HG02884 (cell line): ENCODE measurements around the gene HSD17B1.
"Not testable (repeated sequence)": the region's sequence is repeated elsewhere in the genome, so short reads cannot be mapped to it uniquely, and the experiment has no call there.

Source experiments
- ATAC-seq: cut with Tn5 transposase; IDR thresholded peaks from one replicate; pipeline ENCODE4 v1.9.1; 2021; ENCODE audit warnings: mild to moderate bottlenecking, moderate library complexity; ENCODE audit not compliant: unreplicated experiment

HSD17B1 gene

DNA sequence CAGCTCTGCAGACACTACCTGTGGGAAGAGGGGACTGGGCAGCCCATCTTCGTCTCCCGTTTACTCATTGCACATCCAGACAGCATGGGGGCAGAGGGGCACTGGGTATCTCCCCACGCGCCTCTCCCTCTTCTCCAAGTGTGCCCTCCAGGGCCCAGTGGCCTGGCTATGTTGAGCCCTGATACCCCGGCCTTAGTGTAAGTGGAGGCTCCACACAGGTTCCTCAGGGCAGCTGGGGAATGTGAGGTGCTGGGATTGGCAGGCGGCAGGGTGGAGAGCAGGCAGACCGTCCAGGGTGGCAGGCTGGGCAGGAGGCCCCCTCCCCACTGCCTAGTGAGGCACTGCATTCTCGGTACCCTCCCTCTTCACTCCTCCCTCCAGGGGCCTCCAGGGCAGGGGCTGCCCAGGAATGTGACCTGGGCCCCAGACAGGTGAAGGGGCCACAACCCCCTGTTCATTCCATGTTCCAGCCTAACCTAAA is 29.9 kb upstream of the HSD17B1 start:
- no peak for ATAC-seq

GRCh38 chr17:42525221-42525620 is 27.5 kb upstream of the HSD17B1 start:
- ATAC-seq: no peak

DNA sequence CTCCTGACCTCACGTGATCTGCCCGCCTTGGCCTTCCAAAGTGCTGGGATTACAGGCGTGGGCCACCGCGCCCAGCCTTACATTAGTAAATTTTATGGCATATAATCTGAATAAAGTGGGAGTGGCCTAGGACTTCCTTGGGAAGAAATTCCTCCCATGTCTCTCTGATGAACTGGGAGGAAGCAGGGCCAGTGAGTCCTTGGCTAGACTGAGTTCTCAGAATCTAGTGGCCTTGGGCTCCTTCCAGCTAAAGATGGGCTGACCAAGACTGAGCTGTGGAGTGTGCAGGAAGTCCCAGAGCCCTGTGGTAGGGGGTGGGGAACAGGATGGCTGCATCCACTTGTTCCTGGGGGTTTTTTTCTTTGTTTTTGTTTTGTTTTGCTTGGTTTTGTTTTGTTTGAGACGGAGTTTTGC is 26.7 kb upstream of the HSD17B1 start:
- ATAC-seq: no peak

GRCh38 chr17:42527932-42528331 is 24.8 kb upstream of the HSD17B1 start:
- ATAC-seq: no peak

- ATAC-seq: no peak
These were observed 23.7 kb upstream of the HSD17B1 start for GRCh38 chr17:42529061-42529460.

- no peak for ATAC-seq
These were observed 21.7 kb upstream of the HSD17B1 start for GRCh38 chr17:42530952-42531454.

DNA sequence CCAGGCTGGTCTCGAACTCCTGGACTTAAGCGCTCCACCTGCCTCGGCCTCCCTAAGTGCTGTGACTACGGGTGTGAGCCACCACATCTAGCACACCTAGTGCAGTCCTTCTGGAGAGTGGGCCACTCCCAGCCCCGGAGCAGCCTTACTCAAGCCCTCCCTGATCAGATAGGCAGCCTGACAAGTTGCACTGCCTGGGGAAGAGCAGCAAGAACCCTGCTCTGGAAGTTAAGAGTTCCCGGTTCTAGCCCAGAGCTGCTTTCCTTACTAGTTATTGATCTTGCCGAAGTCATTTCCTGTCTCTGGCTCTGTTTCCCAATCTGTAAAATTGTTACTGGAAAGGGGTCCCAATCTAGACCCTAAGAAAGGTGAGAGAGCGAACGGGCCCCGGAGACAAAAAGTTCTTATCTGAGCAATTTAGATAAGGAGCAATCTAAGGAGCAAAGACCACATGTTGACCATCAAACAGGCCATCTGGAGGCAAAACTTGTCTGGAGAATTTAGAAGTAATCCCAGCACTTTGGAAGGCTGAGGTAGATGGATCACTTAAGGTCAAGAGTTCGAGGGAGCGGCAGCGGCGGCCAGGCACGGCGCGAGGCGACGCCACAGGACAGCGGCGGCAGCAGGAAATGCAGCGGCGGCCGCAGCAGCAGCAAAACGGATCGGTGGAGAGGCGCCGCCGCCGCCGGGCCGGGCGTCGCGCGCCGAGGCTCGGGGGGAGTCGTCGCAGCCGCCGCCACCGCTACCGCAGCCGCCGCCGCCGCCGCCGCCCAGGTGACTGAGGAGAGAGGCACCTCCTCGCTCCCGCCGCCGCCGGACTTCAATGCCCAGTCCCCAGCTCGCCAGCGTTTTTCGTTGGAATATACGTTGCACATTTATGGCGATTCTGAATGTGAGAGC is 21.0 kb upstream of the HSD17B1 start:
- ATAC-seq: no peak

DNA sequence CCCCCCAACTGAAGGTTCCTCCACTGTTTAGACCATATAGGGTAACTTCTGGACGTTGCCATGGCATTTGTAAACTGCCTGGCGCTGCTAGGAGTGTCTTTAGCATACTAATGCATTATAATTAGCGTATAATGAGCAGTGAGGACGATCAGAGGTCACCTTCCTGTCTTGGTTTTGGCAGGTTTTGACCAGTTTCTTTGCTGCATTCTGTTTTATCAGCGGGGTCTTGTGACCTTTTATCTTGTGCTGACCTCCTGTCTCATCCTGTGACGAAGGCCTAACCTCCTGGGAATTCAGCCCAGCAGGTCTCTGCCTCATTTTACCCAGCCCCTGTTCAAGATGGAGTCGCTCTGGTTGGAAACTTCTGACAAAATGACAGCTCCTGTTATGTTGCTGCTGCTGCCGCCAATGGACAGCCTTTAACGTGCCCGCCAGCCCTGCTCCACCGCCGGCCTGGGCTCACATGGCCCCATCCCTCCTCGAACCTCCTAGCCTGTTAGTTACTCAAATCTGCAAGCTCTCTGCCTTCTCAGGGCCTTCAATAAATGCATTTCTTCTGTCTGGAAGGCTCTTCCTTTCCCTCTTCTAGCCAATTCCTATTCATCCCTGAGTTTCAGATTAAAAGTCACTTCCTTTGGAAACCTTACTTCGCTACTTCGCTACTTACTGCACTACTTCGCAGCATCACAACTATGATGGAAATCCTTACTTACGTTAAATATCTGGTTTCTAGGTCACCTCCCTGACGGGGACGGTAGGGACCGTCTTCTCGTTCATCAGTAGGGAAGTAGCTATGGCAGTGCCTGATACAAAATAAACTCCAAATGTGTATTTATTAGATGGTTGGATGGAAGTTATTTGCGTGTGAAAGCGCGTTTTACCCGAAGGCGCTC is 17.3 kb upstream of the HSD17B1 start:
- no peak for ATAC-seq

DNA sequence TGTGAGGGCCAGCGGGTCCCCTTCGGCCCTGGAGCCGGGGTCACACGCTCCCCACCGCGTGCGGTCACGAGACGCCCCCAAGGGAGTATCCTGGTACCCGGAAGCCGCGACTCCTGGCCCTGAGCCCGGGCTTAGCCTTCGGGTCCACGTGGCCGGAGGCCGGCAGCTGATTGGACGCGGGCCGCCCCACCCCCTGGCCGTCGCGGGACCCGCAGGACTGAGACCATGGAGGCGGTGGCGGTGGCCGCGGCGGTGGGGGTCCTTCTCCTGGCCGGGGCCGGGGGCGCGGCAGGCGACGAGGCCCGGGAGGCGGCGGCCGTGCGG is 16.7 kb upstream of the HSD17B1 start, which contains the start of gene NAGLU:
NAGLU (plus strand) TSS at position 194 of the 324 bp plus-strand sequence; CDS start at position 226, 32 bp downstream.
- ATAC-seq: peak; percentile 85

GRCh38 chr17:42536372-42537155 is 16.2 kb upstream of the HSD17B1 start:
- peak; percentile 57 for ATAC-seq

DNA sequence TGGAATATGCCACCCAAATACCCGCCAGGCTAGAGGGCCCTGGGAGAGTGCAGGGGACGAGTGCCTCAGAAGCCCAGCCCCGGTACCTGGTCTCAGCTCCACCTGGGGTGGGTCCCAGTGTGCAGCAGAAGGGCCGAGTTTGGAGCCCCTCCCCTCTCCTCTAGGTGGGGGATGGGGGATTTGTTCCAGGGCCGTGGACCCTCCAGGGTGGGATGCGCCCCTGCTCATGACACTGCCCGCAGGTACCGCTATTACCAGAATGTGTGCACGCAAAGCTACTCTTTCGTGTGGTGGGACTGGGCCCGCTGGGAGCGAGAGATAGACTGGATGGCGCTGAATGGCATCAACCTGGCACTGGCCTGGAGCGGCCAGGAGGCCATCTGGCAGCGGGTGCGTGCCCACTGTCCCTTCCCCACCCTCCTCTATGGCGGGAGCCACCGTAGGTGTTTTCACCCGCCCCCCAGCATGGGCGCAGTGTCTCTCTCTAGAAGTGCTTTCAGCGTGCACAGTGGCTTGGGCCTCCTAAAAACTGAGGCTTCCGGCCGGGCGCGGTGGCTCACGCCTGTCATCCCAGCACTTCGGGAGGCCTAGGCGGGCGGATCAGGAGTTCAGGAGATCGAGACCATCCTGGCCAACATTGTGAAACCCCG is 15.4 kb upstream of the HSD17B1 start:
- no peak for ATAC-seq

DNA sequence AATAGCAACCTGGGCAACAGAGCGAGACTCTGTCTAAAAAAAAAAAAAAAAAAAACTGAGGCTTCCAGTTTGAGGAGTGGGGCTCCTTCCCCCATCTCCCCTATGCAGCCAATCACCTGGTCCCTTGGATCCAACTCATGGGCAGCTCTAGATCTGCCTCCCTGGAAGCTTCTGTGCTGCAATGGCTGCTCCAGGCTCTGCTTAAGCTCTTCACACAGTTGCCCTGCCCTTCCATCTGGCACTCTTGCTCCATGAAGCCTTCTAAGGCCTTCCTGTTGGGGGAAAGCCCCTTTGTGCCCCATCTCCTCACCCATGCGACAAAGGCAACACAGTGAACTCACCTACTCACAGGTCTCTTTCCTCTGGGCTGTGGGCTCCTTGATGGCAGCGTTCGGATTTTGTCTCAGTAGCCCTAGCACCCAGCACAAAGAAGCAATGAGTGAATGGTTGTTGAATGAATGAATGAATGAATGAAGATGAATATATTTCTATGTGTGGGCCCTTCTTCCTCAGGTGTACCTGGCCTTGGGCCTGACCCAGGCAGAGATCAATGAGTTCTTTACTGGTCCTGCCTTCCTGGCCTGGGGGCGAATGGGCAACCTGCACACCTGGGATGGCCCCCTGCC is 14.8 kb upstream of the HSD17B1 start:
- no peak for ATAC-seq

- ATAC-seq: no peak
These were observed 14.2 kb upstream of the HSD17B1 start for GRCh38 chr17:42538482-42538881.

DNA sequence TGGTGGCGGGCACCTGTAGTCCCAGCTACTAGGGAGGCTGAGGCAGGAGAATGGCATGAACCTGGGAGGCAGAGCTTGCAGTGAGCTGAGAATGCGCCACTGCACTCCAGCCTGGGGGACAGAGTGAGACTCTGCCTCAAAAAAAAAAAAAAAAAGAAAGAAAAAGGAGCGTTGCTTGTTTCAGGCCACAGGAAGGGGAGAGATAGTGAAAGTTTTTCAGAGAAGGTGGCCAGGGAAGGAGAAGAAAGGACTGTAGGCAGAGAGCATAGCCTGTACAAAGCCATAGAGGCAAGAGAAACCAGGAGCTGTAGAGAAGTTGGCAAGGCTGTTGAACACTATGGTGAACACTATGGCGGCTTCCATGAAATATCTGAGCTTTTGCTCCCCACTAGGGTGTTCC is 12.2 kb upstream of the HSD17B1 start:
- not testable (repeated sequence) for ATAC-seq

DNA sequence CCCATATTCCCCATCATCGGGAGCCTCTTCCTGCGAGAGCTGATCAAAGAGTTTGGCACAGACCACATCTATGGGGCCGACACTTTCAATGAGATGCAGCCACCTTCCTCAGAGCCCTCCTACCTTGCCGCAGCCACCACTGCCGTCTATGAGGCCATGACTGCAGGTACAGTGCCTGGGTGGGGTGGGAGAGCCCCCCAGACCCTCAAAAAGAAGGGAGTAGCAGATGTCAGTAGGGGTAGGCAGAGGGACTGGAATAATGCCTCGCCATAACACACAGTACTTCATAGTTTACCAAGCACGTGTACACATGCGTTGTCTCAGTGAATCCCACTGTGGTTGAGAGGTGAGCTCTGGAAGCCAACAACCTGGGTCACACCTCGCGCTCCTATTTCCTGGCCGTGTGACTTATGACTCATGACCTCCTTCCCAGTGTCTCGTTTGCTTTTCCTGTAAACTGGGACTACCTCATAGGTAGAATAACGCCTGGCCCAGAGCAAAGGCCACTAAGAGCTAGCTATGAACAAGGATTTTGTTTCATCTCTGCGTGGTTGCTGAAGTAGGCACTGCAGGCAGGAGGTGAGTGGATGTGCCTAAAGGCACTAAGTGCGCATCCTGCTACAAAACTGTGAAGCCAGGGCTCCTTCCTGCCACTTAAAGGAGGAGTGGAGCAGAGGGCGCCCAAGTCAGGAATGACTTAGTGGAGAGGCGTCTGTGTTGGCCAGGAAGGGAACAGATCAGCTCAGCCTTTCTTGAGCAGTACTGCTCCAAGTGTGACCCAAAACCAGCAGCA is 11.5 kb upstream of the HSD17B1 start:
- no peak for ATAC-seq

- ATAC-seq: no peak
These were observed 9.3 kb upstream of the HSD17B1 start for GRCh38 chr17:42543190-42544079.

DNA sequence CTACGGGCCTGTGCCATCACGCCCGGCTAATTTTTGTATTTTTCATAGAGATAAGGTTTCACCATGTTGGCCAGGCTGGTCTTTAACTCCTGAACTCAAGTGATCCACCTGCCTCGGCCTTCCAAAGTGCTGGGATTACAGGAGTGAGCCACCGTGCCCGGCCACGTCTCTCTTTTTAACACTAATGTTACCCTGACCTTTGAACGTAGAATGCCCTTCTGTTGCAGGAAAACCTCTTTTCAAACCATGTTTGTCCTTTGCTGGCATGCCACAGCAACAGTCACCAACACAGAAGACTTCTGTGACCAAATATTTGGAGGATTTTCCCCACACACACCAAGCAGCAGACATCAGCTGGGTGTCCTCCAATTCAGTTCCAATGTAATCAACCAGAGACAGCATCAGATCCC is 7.8 kb upstream of the HSD17B1 start:
- no peak for ATAC-seq
